ENCODE measurements around the gene PIGV. TPM values are rescaled to one million over a fixed set of nuclear protein-coding genes. Genes with fewer than 3 reads are reported as not detected.

PIGV gene
- 13.5 and 15.3 TPM in 2 replicates for total RNA-seq

DNA sequence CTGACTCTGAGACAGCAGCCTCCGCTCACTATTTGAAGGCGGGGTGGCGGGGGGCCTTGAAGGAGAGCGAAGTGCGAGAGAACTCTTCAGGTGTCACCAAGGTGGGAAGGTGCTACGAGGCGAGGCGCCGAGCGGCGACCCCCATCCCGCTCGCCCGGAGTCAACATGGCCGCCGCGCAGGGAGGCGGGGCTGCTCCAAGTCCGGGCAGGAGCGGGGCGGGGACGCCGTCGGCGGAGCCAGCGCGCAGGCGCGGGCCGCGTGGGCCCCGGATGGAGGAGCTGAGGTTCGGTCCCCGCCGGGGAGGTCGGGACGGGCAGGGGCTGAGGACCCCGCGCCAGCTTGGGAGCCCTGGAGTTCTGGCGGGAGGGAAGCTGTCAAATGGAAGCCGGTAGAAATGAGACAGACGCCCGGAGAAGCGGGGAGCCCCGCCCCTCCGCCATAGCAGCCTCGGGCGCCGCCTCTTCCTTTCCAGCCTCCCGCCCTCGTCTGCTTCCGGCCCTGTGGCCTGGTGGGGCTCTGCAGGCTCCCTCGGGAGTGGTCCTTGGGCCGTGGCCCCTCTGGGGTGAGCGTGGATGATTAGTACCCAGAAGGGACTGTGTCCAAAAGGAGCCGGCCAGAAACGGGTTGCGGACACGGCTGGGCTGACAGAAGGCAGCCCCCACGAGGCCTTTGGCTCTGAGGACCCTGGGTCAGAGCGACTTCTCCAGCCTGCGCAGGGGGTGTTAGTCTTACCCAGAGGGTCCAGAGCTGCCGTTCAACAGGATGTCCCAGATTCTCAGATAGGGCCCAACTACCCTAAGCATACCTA lies at the start of gene PIGV:
Gene PIGV (plus strand): TSS at position 245 of the 809 bp plus-strand sequence. CDS start 2,866 bp downstream, outside the sequence.

DNA sequence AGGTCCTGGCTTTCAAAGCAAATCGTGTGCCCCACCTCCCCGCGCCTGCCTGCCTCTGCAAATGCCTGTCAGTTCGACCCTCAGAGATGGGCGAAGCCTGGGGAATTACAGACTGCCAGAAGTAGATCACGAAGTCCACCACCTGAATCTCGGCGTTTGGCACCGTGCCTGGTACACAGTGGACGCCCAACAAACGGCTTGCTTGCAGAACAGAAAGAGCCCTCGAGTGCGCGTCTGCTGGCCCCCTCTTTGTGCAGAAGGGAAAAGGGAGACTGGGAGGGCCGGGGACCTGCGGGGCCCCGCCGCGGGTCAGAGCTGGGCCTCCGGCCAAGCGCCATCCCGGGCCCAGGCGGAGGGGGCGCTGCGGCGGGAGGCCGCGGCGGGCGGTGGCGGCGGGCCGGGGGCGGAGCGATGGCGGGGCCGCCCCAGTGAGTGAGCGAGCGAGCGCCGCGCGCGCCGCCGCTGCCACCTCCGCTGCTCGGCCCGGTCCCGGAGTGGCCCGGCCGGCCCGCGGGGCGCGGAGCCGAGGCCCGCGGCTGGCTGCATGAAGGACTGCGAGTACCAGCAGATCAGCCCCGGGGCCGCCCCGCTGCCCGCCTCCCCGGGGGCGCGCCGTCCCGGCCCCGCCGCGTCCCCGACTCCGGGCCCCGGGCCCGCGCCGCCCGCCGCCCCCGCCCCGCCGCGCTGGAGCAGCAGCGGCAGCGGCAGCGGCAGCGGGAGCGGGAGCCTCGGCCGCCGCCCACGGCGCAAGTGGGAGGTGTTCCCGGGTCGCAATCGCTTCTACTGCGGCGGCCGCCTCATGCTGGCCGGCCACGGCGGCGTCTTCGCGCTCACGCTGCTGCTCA lies 38.7 kb downstream of the PIGV start, which contains the start of gene ZDHHC18:
Gene ZDHHC18 (plus strand): TSS at position 428 of the 845 bp plus-strand sequence. CDS start 117 bp downstream, at position 545.

Small RNA genes within 50 kb of the gene (small RNA-seq; reads per million reads assigned to genes)
- not detected for gene RN7SL165P

Other genes with a start within 250 kb of the PIGV start
- gene ARID1A, start 91.9 kb upstream of the PIGV start, total RNA-seq = 22.6 and 26.2 TPM in 2 replicates
- 7.5 and 8.0 TPM in 2 replicates for gene ZDHHC18, start 38.7 kb downstream of the PIGV start, total RNA-seq
- 0.54 and 0.78 TPM in 2 replicates for gene SFN, start 75.2 kb downstream of the PIGV start, total RNA-seq
- 8.2 and 9.9 TPM in 2 replicates for gene GPN2, start 102.3 kb downstream of the PIGV start, total RNA-seq
- 8.4 and 10.3 TPM in 2 replicates for gene GPATCH3, start 112.5 kb downstream of the PIGV start, total RNA-seq
- not detected in 2 replicates for gene NR0B2, start 126.0 kb downstream of the PIGV start, total RNA-seq
- 22.5 and 23.0 TPM in 2 replicates for gene NUDC, start 133.8 kb downstream of the PIGV start, total RNA-seq
- gene KDF1, start 172.5 kb downstream of the PIGV start, total RNA-seq = not detected in 2 replicates
- 6.4 and 8.4 TPM in 2 replicates for gene TRNP1, start 205.7 kb downstream of the PIGV start, total RNA-seq
- 12.1 and 21.3 TPM in 2 replicates for gene TENT5B, start 224.9 kb downstream of the PIGV start, total RNA-seq